C4-2B (cell line): ENCODE measurements around the gene SPANXD.

Source experiments
- H3K27ac ChIP-seq: fragments of 450-650 bp; 2 replicates; pipeline ENCODE4 v1.5.1; 2017
- ZFX ChIP-seq: fragments of 450-650 bp; IDR thresholded peaks from 2 replicates; pipeline ENCODE4 v1.6.1; 2017
- TF ChIP-seq, protein P1 (sequence below): fragments of 450-650 bp; conservative IDR thresholded peaks from 2 replicates; pipeline ENCODE4 v1.5.1; 2017; ENCODE audit warnings: mild to moderate bottlenecking

The SPANXD gene

DNA sequence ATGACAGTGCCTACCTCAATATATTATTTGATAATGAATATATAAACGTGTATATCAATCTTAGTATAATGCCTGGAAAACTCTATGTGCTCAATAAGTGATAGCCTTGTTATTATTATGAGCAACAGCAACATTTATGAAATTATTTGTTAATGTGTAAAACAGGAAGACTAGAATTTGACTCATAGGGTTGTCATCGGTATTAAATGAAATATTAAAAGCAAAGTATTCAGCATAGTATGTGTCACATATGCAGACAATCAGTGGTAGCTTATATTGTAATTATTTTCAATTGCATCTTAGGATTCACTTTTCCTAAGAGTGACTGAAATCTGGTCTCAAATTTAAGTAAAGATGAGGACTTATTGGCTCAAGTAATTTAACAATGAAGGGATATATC, 24.6 kb downstream of the SPANXD start:
- H3K27ac ChIP-seq: no peak overlapping the region
- TF ChIP-seq, protein P1, sequence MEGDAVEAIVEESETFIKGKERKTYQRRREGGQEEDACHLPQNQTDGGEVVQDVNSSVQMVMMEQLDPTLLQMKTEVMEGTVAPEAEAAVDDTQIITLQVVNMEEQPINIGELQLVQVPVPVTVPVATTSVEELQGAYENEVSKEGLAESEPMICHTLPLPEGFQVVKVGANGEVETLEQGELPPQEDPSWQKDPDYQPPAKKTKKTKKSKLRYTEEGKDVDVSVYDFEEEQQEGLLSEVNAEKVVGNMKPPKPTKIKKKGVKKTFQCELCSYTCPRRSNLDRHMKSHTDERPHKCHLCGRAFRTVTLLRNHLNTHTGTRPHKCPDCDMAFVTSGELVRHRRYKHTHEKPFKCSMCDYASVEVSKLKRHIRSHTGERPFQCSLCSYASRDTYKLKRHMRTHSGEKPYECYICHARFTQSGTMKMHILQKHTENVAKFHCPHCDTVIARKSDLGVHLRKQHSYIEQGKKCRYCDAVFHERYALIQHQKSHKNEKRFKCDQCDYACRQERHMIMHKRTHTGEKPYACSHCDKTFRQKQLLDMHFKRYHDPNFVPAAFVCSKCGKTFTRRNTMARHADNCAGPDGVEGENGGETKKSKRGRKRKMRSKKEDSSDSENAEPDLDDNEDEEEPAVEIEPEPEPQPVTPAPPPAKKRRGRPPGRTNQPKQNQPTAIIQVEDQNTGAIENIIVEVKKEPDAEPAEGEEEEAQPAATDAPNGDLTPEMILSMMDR: no peak
- TF ChIP-seq ZFX: no peak

DNA sequence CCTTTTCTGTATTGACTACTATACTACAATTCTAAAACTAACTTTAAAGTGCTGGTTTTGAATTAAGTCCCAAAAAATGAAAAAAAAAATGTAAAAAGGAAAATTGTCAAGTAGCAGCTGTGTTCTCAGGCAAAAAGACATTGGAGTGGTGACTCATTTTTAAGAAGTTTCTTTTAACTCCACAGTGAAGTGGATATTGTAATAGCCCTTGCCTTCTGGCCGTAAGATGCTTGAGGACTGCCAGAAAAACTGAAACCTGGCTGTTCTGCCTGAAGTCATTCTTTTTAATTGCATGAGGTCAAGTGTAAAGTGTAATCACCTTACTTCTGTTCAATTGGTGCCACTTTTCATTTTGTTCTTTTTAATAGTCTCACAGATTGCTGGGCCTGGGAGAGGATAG, 28.9 kb downstream of the SPANXD start:
- H3K27ac ChIP-seq: no peak overlapping the region
- no peak for TF ChIP-seq ZFX
- TF ChIP-seq, protein P1: no peak

DNA sequence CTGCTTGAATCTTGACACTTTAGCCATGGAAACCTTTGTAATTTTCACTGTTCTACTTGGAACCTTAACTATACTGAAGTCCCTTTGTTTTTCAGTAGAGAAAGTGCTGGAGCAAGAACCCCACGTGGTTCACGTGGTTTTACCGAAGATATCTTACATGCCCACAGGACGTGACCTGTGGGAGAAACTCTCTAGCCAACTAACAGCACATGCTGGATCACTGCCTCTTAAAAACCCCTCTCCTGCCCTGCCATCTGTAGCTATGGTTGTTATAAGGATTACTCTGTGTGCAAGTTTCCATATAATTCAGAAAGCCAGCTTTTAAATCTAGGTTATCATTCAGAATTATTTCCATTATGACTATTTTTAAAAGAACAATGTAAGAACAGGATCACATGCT, 30.2 kb downstream of the SPANXD start:
- TF ChIP-seq, protein P1: no peak
- TF ChIP-seq ZFX: no peak
- H3K27ac ChIP-seq: no peak overlapping the region

DNA sequence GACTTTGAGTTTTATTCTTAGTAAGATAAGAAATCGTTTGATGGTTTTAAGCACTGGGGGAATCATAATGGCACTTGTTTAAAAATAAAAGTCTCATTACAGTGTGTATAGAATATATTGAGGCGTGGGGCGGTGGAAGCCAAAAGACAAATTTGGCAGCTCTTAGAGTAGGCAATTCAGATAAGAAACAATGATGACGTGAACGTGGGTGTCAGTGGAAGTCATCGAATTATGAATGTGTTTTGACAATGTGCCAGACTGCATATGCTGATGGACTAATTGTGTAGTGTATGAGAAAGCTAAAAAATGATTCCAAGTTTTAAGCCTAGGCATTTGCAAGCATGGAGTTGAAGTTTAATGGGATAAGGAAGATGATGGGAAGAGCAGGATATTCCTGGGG, 35.8 kb downstream of the SPANXD start:
- H3K27ac ChIP-seq: no peak overlapping the region
- TF ChIP-seq, protein P1: no peak
- TF ChIP-seq ZFX: no peak

DNA sequence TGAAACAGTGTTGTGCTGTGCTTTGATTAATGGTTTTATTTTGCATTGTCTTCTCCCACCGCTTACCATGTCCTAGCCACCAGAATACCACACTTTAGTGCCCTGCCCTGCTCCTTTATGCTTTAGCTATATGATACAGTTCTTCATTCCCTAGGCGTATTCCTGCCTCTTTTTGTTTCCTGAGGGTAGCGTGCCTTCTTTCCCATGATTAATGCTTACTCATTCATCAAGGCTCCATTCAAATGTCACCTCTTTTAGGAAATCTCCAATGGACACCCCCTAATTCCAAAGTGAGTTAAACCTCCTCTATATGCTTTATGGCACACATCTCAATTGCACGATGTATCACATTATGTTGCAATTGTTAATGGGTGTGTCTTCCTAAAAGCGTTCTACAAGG, 46.3 kb downstream of the SPANXD start:
- TF ChIP-seq, protein P1: no peak
- no peak for TF ChIP-seq ZFX
- no peak overlapping the region for H3K27ac ChIP-seq
